ENCODE data around the gene LAMA3. TPM values are rescaled to one million over a fixed set of nuclear protein-coding genes. Genes with fewer than 3 reads are reported as not detected.

LAMA3 gene
- total RNA-seq, 4 donors from 2014 or later: 155 to 456 (median 173) TPM

GRCh38 chr18:23938901-23939341 is 249.7 kb downstream of the LAMA3 start:
- no peak for DNase-seq (ENCODE audit: low spot score in 2 of 2)

GRCh38 chr18:23939366-23939765 is 250.1 kb downstream of the LAMA3 start:
- 90% methylated on average over 4 of the region's 4 CpGs for WGBS, 2 donors
- TF ChIP-seq, protein P1, sequence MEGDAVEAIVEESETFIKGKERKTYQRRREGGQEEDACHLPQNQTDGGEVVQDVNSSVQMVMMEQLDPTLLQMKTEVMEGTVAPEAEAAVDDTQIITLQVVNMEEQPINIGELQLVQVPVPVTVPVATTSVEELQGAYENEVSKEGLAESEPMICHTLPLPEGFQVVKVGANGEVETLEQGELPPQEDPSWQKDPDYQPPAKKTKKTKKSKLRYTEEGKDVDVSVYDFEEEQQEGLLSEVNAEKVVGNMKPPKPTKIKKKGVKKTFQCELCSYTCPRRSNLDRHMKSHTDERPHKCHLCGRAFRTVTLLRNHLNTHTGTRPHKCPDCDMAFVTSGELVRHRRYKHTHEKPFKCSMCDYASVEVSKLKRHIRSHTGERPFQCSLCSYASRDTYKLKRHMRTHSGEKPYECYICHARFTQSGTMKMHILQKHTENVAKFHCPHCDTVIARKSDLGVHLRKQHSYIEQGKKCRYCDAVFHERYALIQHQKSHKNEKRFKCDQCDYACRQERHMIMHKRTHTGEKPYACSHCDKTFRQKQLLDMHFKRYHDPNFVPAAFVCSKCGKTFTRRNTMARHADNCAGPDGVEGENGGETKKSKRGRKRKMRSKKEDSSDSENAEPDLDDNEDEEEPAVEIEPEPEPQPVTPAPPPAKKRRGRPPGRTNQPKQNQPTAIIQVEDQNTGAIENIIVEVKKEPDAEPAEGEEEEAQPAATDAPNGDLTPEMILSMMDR (IDR thresholded peaks at IDR 0.05): no peak
- no peak for TF ChIP-seq POLR2A (IDR thresholded peaks at IDR 0.05)
- H3K4me3 ChIP-seq (ENCODE audit: low read depth, poor library complexity, severe bottlenecking): no peak overlapping the region
- intact Hi-C loops (cut with DNase I; ENCODE audit: low total_unique reads): loop anchor here (10.0 kb wide), 1 partner anchor 185 kb away; no protein-coding TSS in a partner anchor
- DNase-seq (ENCODE audit: low spot score in 2 of 2): no peak

More at GRCh38 chr18:23938901-23939341, 249.7 kb downstream of the LAMA3 start:
- TF ChIP-seq, protein P1 (IDR thresholded peaks at IDR 0.05): no peak
- TF ChIP-seq POLR2A (IDR thresholded peaks at IDR 0.05): no peak
- no peak overlapping the region for H3K4me3 ChIP-seq (ENCODE audit: low read depth, poor library complexity, severe bottlenecking)
- intact Hi-C loops (cut with DNase I; ENCODE audit: low total_unique reads): loop anchor here (10.0 kb wide), 1 partner anchor 186 kb away; no protein-coding TSS in a partner anchor
- 91 to 93% methylated on average over 5 of the region's 5 CpGs for WGBS, 2 donors

- 77 to 86% methylated on average over 7 of the region's 7 CpGs for WGBS, 2 donors
- no peak overlapping the region for H3K4me3 ChIP-seq (ENCODE audit: low read depth, poor library complexity, severe bottlenecking)
- no peak for DNase-seq (ENCODE audit: low spot score in 2 of 2)
Observed at GRCh38 chr18:23939896-23940295, 250.6 kb downstream of the LAMA3 start.

GRCh38 chr18:23941791-23942190 is 252.5 kb downstream of the LAMA3 start:
- TF ChIP-seq, protein P1 (IDR thresholded peaks at IDR 0.05): no peak
- TF ChIP-seq POLR2A (IDR thresholded peaks at IDR 0.05): no peak
- intact Hi-C loops (cut with DNase I; ENCODE audit: low total_unique reads): no loop called here
- 73 to 80% methylated on average over 3 of the region's 3 CpGs for WGBS, 2 donors
- no peak overlapping the region for H3K4me3 ChIP-seq (ENCODE audit: low read depth, poor library complexity, severe bottlenecking)
- no peak for DNase-seq (ENCODE audit: low spot score in 2 of 2)

More at GRCh38 chr18:23939896-23940295, 250.6 kb downstream of the LAMA3 start:
- TF ChIP-seq POLR2A (IDR thresholded peaks at IDR 0.05): no peak
- TF ChIP-seq, protein P1 (IDR thresholded peaks at IDR 0.05): no peak
- intact Hi-C loops (cut with DNase I; ENCODE audit: low total_unique reads): loop anchor here (10.0 kb wide), 1 partner anchor 185 kb away; no protein-coding TSS in a partner anchor

DNA sequence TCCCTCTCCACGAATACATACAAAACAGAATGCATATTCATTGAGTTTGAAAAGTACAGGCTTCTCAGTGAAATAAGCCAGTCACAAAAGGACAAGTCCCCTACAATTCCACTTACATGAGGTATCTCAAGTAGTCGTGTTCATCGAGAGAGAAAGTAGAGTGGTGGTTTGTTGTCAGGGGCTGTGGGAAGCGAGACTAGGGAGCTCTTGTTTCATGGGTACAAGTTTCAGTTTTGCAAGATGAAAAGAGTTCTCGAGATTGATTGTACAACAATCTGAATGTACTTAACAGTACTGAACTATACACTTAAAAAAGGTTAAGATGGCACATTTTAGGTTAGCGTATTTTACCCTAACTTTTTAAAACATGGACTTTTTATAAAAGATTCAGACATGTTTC is 253.9 kb downstream of the LAMA3 start:
- TF ChIP-seq, protein P1 (IDR thresholded peaks at IDR 0.05): no peak
- no peak for TF ChIP-seq POLR2A (IDR thresholded peaks at IDR 0.05)
- H3K4me3 ChIP-seq (ENCODE audit: low read depth, poor library complexity, severe bottlenecking): no peak overlapping the region
- DNase-seq (ENCODE audit: low spot score in 2 of 2): peak in 1 of 2 donors; percentile 26
- WGBS, 2 donors: 84 to 87% methylated on average over 6 of the region's 6 CpGs
- intact Hi-C loops (cut with DNase I; ENCODE audit: low total_unique reads): no loop called here
